COLO829 (cell line): ENCODE data around the gene ZNF157.

Experiments used
- DNase-seq: peaks from one replicate; pipeline ENCODE4 v3.0.0; 2012; ENCODE audit warnings: low spot score

ZNF157 gene

DNA sequence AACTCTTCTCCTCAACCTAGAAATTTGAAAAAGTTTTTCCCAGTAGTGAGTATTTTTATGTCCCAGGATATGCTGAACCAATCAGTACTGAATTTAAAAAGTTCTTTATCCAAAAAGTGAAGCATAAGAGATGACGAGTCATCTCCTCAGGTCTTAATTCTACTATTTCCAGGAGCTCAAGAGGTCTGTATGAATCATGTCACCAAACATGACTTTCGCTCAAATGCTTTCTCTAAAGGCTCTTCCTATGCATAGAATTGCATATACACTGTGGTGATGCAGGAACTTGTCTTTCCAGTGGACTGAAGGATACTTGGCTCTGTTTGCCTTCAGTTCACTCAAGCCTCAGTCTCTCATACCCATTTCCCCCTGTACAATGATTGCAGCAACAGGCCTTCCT lies 76.6 kb downstream of the ZNF157 start:
- DNase-seq = no peak

DNA sequence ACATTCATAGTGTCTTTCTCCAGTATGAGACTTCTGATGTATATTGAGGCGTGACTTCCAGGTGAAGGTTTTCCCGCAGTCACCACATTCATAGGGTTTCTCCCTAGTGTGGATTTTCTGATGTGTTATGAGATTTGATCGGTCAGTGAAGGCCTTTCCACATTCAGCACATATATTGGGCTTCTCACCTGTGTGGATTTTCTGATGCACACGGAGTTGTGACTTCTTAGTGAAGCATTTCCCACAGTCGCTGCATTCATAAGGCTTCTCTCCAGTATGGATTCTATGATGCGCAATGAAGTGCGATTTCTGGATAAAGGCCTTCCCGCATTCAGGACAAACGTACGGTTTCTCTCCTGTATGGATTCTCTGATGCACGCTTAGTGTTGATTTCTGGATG lies 77.2 kb downstream of the ZNF157 start:
- no peak for DNase-seq

DNA sequence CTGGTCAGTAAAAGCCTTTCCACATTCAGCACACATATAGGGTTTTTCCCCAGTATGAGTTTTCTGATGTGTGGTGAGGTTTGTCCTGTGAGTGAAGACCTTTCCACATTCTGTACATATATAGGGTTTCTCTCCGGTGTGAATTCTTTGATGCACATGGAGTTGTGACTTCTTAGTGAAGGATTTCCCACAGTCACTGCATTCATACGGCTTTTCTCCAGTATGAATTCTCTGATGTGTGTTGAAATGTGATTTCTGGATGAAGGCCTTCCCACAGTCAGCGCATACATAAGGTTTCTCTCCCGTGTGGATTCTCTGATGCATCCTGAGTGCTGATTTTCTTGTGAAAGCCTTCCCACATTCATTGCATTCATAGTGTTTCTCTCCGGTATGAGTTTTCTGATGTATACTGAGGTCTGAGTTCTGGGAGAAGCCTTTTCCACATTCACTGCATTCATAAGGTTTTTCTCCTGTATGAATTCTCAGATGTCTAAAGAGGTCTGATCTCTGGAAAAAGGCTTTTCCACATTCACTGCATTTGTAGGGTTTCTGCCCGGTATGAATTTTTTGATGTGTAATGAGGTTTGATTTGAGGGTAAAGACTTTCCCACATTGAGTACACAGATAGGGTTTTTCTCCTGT lies 77.9 kb downstream of the ZNF157 start:
- DNase-seq = no peak

DNA sequence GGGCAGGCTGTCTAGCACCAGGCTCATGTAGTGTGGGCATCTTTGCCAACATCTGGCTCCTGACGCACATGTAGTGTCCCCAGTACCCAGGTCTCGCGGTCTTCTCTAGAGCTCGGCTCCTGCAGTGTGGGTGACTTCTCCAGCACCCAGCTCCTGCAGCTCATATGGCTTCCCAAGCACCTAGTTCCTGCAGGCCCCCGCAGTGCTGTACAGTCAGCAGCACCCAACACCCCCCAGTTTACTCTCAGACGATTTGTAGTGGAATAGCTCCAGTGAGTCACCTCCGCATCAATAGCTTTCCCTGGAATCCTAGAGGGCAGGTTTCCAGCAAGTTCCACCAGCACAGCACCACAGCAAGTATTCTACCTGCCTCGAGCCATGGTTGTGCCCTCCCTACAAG lies 81.7 kb downstream of the ZNF157 start:
- no peak for DNase-seq

DNA sequence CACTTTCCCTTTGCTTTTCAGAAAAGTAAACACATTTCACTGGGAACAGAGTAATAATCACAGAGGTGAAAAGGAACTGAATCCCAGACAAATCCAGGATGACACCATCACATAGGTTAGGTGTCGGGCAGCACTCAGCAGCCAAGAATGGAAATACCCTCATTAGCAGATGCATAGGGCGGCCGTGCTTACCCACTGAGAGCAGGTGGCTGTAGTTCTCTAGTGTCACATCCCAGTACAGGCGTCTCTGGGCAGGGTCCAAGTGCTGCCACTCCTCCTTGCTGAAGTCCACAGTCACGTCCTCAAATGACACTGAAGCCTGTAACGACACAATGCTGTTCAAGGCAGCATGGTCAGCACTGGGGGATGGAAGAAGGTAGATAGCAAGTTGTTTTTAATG lies 85.7 kb downstream of the ZNF157 start:
- DNase-seq = no peak

DNA sequence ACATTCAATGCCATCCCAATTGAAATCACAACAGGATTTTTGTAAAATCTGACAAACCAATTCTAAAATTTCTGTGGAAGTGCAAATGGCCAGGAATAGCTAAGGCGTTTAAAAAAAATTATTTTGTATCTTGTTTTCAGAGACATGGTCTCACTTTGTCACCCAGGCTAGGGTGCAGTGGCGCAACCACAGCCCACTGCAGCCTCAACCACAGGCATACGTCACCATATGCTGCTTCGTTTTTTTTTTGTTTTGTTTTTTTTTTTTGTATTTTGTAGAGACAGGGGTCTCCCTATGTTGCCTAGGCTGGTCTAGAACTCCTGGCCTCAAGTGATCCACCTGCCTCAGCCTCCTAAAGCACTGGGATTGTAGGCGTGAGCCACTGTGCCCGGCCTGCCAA lies 88.2 kb downstream of the ZNF157 start:
- DNase-seq = no peak

DNA sequence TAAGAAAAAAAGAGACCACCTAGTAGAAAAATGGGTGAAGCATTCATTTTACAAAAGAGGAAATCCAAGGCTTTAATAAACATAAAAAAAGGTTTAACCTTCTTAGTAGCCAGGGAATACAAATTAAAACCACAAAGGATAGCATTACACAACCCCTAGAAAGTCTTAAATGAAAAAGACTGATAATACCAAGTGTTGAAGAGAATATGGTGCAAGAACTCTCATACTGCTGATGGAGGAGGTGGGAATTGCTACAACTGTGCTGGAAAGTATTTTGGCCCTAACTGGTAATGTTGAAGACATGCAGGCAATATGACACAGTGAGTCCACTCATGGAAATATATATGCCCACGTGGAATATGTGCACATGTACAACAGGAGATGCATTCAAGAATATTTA lies 90.2 kb downstream of the ZNF157 start:
- DNase-seq = no peak
